Tibial artery (tissue), 4 donors: ENCODE results near the gene CCT8L2.
"Not testable (repeated sequence)": the region's sequence is repeated elsewhere in the genome, so short reads cannot be mapped to it uniquely, and the experiment has no call there.

Experiments used
- DNase-seq, 2 donors: peaks; one replicate each; pipeline ENCODE4 v3.0.0-alpha.2; 2019
- H3K27ac ChIP-seq, 2 donors: fragments of 200-600 bp; sonication (generic) in 1 of 2; 1 replicate in 1 of 2; 2 replicates in 1 of 2; pipeline ENCODE4 v1.5.1; 2018 to 2019; ENCODE audit warnings: mild to moderate bottlenecking in 1 of 2
- H3K27me3 ChIP-seq, 2 donors: fragments of 200-600 bp; sonication (generic) in 1 of 2; one replicate each; pipeline versions ENCODE4 v1.5.1 to v1.6.0; 2016 to 2019
- H3K36me3 ChIP-seq, 3 donors: fragments of 200-600 bp; sonication (generic) in 2 of 3; one replicate each; pipeline ENCODE4 v1.5.1; 2016 to 2019; ENCODE audit warnings: mild to moderate bottlenecking in 2 of 3
- H3K4me1 ChIP-seq, 4 donors: fragments of 200-600 bp; sonication (generic) in 2 of 4; 1 replicate in 3 of 4; 2 replicates in 1 of 4; pipeline ENCODE4 v1.5.1; 2016 to 2019
- H3K4me3 ChIP-seq, 2 donors: fragments of 200-600 bp; sonication (generic) in 1 of 2; 1 replicate in 1 of 2; 2 replicates in 1 of 2; pipeline ENCODE4 v1.5.1; 2018 to 2019; ENCODE audit warnings: mild to moderate bottlenecking in 2 of 2
- H3K9me3 ChIP-seq, 3 donors: fragments of 200-600 bp; sonication (generic) in 1 of 3; one replicate each; pipeline ENCODE4 v1.5.1; 2016 to 2019
- intact Hi-C: fragments of 100-400 bp; cut with DNase I; formaldehyde crosslinking; loops from one replicate; pipeline ENCODE4 v1.15.0; 2023; ENCODE audit warnings: low total_unique reads
- TF ChIP-seq, protein P1 (sequence below), 2 experiments: fragments of 200-600 bp in 1 of 2; fragments of 450-650 bp in 1 of 2; IDR thresholded peaks; one replicate each; pipeline ENCODE4 v1.5.1; 2017 to 2019; ENCODE audit warnings: antibody characterized with exemption in 2 of 2, mild to moderate bottlenecking in 1 of 2, moderate library complexity in 1 of 2

Gene CCT8L2

GRCh38 chr22:16608931-16609330, 16.3 kb upstream of the CCT8L2 start:
- Histone ChIP-seq H3K9me3 (no peaks in the 10 kb centered on the region), H3K4me3 (no peak overlapping the region), H3K27ac (no peak overlapping the region), H3K4me1 (peaks cover 0 to 10% (median 4%) of the 10 kb centered on the region in 4 donors), H3K27me3 (peaks cover 0 to 34% of the 10 kb centered on the region in 2 donors), H3K36me3 (peaks cover 0 to under 1% (median 0%) of the 10 kb centered on the region in 3 donors)
- no peak for DNase-seq
- TF ChIP-seq, protein P1, sequence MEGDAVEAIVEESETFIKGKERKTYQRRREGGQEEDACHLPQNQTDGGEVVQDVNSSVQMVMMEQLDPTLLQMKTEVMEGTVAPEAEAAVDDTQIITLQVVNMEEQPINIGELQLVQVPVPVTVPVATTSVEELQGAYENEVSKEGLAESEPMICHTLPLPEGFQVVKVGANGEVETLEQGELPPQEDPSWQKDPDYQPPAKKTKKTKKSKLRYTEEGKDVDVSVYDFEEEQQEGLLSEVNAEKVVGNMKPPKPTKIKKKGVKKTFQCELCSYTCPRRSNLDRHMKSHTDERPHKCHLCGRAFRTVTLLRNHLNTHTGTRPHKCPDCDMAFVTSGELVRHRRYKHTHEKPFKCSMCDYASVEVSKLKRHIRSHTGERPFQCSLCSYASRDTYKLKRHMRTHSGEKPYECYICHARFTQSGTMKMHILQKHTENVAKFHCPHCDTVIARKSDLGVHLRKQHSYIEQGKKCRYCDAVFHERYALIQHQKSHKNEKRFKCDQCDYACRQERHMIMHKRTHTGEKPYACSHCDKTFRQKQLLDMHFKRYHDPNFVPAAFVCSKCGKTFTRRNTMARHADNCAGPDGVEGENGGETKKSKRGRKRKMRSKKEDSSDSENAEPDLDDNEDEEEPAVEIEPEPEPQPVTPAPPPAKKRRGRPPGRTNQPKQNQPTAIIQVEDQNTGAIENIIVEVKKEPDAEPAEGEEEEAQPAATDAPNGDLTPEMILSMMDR (IDR thresholded peaks at IDR 0.05): no peak
- intact Hi-C loops: no loop called here

- H3K36me3 ChIP-seq, H3K27ac ChIP-seq, H3K4me3 ChIP-seq, DNase-seq, intact Hi-C loops, H3K9me3 ChIP-seq: not testable (repeated sequence)
- H3K27me3 ChIP-seq: peaks cover 0 to 47% of the 10 kb centered on the region in 2 donors
- H3K4me1 ChIP-seq: peaks cover 0 to 17% (median 2%) of the 10 kb centered on the region in 4 donors
Measured at GRCh38 chr22:16604257-16604998, 11.8 kb upstream of the CCT8L2 start.

- H3K27me3 ChIP-seq: peaks cover 0 to 41% of the 10 kb centered on the region in 2 donors
- DNase-seq, intact Hi-C loops, H3K9me3 ChIP-seq, H3K4me3 ChIP-seq, H3K36me3 ChIP-seq, H3K27ac ChIP-seq: not testable (repeated sequence)
- peaks cover 0 to 15% (median 2%) of the 10 kb centered on the region in 4 donors for H3K4me1 ChIP-seq
Measured at GRCh38 chr22:16603770-16604242, 11.2 kb upstream of the CCT8L2 start.

- peak overlapping the region in 1 of 2 donors; percentile 45 for H3K4me3 ChIP-seq
- H3K36me3 ChIP-seq: no peaks in the 10 kb centered on the region
- peaks cover 0 to 37% of the 10 kb centered on the region in 2 donors for H3K27me3 ChIP-seq
- intact Hi-C loops: no loop called here
- TF ChIP-seq, protein P1 (IDR thresholded peaks at IDR 0.05): no peak
- DNase-seq: no peak
- no peak overlapping the region for H3K27ac ChIP-seq
- peaks cover 0 to 15% (median 2%) of the 10 kb centered on the region in 4 donors for H3K4me1 ChIP-seq
- no peaks in the 10 kb centered on the region for H3K9me3 ChIP-seq
Measured at GRCh38 chr22:16603448-16603768, 10.8 kb upstream of the CCT8L2 start.

- peak overlapping the region in 1 of 2 donors; percentile 39 for H3K27ac ChIP-seq
- DNase-seq, intact Hi-C loops, H3K36me3 ChIP-seq, H3K9me3 ChIP-seq: not testable (repeated sequence)
- peaks cover 0 to 15% (median 2%) of the 10 kb centered on the region in 4 donors for H3K4me1 ChIP-seq
- peaks cover 0 to 35% of the 10 kb centered on the region in 2 donors for H3K27me3 ChIP-seq
- peak overlapping the region; percentile 27 to 45 for H3K4me3 ChIP-seq
Measured at GRCh38 chr22:16602728-16603447, 10.3 kb upstream of the CCT8L2 start.

- H3K36me3 ChIP-seq, intact Hi-C loops, H3K9me3 ChIP-seq, DNase-seq: not testable (repeated sequence)
- peak overlapping the region in 1 of 2 donors; percentile 57 for H3K27ac ChIP-seq
- peak overlapping the region; percentile 41 to 45 for H3K4me3 ChIP-seq
- H3K4me1 ChIP-seq: peaks cover 0 to 15% (median 2%) of the 10 kb centered on the region in 4 donors
- H3K27me3 ChIP-seq: peaks cover 0 to 35% of the 10 kb centered on the region in 2 donors
Measured at GRCh38 chr22:16602224-16602727, 9.7 kb upstream of the CCT8L2 start.

DNA sequence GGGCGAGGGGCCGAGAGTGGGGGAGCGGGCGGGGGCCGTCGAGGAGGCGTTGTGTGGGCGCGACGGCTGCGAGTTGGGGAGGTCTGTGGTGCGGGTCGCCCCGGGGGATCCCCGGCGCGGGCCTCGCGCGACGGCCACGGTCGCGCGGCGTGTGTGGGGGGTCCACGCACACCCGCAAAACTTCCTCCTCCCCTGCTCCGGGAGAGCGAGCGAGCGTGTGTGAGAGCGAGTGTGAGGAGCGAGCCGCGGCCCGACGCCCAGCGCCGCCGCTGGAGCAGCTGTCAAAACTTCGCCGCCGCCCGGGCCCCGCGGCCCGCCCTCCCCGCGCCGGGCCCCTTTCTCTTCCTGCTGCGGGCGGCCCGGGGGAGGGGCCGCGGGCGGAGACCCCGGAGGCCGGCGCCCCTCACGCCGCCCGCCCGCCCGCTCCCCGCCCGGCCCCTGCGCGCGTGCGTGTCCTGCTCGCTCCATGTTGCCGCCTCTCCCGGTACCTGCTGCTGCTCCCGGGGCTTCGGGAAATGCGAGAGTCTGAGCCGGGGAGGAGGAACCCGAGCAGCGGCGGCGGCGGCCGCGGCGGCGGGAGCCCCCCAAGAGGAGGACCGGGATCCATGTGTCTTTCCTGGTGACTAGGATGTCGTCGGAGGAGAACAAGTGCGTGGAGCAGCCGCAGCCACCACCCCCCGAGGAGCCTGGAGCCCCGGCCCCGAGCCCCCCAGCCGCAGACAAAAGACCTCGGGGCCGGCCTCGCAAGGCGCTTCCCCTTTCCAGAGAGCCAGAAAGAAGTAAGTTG, 9.0 kb upstream of the CCT8L2 start:
- intact Hi-C loops: no loop called here
- Histone ChIP-seq H3K36me3 (no peaks in the 10 kb centered on the region), H3K27ac (peak overlapping the region in 1 of 2 donors; percentile 57), H3K9me3 (no peaks in the 10 kb centered on the region), H3K27me3 (peaks cover 0 to 35% of the 10 kb centered on the region in 2 donors), H3K4me3 (peak overlapping the region; percentile 41 to 45), H3K4me1 (peaks cover 0 to 15% (median 2%) of the 10 kb centered on the region in 4 donors)
- DNase-seq: no peak
- TF ChIP-seq, protein P1 (IDR thresholded peaks at IDR 0.05): no peak

DNA sequence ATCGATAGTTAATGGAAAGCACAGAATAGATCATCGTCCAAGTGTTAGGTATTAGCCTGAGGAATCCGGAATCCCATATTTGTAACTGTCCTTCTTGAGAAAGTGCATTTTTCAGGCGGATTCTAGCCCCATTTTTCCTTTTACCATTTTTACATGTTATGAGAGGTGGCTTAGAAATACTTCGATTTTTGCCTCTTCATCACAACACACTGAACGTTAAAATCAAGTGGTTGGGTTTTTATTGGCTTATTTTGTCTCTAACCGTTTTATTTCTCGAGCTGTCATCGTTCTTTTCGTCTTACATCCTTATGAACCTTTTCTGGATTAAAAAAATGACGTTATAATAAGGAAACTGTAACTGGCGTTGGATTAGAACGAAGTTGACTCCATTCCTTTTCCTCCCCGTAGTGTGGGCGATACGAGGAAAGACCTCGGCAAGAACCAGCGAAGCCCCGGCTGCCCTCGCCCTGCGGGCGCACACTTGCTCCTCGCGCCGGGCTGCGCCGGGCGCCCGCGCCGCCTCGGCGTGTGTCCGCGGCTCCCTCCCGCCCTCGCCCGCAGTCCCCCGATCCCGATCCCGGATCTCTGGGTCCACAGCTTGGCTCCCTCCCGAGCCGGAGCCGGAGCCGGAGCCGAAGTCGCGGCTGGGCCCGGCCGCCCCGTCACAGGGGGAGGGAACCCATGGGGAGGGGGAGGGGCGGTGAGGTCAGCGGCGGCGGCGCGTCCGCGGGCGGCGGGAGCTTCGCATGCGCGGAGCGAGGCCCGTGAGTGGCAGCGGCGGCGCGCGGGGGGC, 8.2 kb upstream of the CCT8L2 start:
- Histone ChIP-seq H3K27me3 (peaks cover 0 to 37% of the 10 kb centered on the region in 2 donors), H3K27ac (peak overlapping the region; percentile 7 to 37), H3K4me3 (peak overlapping the region; percentile 41 to 45), H3K4me1 (peaks cover 0 to 15% (median 2%) of the 10 kb centered on the region in 4 donors)
- peak; percentile 59 to 76 for DNase-seq
- H3K9me3 ChIP-seq, H3K36me3 ChIP-seq, intact Hi-C loops: not testable (repeated sequence)

DNA sequence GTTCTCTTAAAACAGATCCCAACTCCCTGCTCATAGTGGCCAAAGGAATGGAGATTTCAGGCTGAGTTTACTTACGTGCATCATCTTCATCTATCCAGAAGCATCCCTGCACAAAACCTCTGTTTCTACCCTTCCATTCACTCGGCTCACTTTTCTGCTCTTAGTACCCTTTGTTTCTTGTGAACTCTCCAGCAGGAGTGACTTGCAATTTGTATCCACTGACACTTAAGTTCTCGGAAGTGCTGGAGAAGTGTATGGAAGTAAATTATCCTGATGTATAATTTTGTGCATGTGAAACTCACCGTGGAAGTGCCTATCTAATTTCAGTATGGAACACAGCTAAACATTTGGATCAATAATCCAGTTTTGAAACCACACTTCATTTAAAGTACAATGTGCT, 7.0 kb upstream of the CCT8L2 start:
- H3K4me3 ChIP-seq, H3K27ac ChIP-seq, H3K36me3 ChIP-seq, H3K9me3 ChIP-seq, intact Hi-C loops, DNase-seq: not testable (repeated sequence)
- H3K27me3 ChIP-seq: peaks cover 0 to 36% of the 10 kb centered on the region in 2 donors
- peaks cover 0 to 15% (median 2%) of the 10 kb centered on the region in 4 donors for H3K4me1 ChIP-seq
